HG03354 (cell line): ENCODE results near the gene LMCD1.
"Not testable (repeated sequence)": the region's sequence is repeated elsewhere in the genome, so short reads cannot be mapped to it uniquely, and the experiment has no call there.

Source experiments
- ATAC-seq: cut with Tn5 transposase; IDR thresholded peaks from one replicate; pipeline ENCODE4 v1.9.1; 2021; ENCODE audit warnings: mild to moderate bottlenecking; ENCODE audit not compliant: unreplicated experiment, poor library complexity, severe bottlenecking

The LMCD1 gene

DNA sequence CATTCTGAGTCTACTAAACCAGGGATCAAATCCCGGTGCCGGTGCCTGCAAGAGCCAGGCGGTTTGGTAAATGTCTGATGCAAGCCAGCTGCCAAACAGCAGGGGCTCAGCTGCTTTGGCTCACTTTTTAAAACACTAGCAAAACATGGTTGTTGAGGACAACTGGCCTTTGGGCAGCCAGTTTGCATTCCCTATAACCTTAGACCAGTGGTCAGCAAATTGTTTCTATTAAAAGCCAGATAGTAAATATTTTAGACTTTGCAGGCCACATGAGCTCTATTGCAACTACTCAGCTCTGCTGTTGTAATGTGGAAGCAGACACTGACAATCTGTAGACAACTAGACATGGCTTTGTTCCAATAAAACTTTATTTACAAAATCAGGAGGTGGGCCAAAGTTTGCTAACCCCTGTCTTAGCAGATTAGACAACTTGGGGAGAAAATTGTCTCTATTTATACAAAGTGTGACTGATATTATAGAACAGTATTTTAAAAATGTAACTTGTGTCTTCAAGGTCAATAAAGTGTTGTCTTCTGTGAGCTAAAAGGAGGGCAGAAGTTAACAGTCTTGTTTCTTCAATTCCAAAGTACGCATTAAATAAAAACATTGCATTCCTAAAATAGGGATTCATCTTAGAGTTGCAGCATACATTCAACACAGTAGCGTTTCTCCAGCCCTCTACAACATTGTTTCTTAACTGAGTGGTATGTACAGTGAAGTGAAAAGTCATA, 75.4 kb downstream of the LMCD1 start:
- no peak for ATAC-seq

- no peak for ATAC-seq
Observed at GRCh38 chr3:8578282-8578681, 76.7 kb downstream of the LMCD1 start.

GRCh38 chr3:8579096-8579495, 77.5 kb downstream of the LMCD1 start:
- peak; percentile 99 for ATAC-seq

DNA sequence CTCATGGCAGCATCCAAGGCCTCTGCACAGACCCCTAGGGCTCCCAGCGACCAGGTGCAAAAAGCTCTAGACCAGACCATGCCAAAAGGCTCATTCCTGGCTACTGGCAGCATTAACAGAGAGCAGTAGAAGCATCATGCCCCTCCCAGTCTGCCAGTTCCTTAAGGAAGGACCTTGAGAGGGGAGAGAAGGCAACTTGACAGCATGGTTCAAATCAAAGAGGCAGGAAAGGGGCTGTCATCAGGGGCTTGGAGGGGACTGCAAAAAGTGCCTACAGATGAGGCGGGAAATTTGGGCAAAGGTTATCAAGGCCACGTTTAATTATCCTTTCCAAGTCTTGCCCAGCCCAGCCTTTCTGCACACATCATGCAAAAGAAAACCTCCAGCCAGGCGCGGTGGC, 78.3 kb downstream of the LMCD1 start:
- ATAC-seq, result no peak

DNA sequence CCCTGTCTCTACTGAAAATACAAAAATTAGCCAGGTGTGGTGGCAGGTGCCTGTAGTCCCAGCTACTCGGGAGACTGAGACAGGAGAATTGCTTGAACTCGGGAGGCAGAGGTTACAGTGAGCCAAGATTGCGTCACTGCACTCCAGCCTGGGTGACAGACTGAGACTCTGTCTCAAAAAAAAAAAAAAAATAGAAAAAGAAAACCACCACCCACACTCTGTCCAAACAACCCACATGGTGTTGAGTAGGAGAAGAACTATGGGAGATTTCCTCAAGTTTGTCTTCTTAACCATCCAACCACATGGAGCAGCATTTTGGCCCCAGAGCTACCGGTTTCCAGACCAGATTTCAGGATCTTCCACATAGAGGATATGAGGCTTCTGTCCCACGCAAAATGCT, 78.8 kb downstream of the LMCD1 start:
- ATAC-seq, result not testable (repeated sequence)

- ATAC-seq, result no peak
Observed at GRCh38 chr3:8581373-8581772, 79.8 kb downstream of the LMCD1 start.

DNA sequence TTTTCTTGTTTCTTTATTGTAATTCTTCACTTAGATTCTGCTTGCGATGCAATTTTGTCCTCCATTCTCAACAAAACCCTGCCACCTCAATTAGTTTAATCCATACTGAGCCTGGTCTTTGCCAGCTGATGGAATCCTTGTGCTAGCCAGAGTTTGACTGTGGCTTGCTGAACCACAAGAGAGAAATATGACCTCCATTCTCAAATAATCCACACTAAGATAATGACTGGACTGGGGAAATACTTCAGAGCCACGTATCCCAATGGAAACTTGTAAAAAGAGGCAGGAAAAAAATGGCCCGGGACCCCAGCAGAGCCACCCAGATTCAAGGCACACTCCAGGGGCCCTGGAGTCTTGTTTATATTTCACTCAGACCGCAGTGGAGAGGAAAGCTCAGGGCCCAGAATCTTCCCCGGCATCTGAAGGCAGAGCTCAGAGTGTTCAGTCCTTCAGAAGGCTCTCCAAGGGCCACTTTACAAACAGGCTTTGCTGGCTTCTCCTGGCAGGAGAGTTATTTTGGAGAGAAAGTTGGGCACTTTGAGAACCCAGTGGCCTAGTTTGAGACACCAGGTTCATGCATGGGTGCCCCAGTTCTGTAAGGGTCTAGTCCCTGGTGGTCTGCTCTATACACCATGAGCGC, 80.3 kb downstream of the LMCD1 start:
- no peak for ATAC-seq

DNA sequence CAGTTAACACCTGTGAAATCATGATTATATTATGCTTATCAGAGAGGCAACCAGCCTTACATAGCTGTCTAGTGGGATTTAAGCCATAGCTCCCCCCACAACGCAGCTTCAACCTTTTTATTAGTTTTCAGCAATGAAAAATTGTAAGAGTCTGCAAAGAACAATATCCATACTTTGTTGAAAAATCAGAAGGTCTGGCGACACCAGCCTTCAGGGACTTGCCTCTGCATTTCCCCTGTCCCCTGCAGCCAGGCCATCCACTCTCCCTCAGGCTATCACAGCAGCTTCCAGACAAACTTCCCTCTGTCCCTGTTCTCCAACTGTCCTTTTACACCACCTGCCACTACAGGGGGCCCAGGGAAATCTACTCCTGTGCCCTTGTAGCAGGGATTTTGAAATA, 83.0 kb downstream of the LMCD1 start:
- ATAC-seq, result no peak

DNA sequence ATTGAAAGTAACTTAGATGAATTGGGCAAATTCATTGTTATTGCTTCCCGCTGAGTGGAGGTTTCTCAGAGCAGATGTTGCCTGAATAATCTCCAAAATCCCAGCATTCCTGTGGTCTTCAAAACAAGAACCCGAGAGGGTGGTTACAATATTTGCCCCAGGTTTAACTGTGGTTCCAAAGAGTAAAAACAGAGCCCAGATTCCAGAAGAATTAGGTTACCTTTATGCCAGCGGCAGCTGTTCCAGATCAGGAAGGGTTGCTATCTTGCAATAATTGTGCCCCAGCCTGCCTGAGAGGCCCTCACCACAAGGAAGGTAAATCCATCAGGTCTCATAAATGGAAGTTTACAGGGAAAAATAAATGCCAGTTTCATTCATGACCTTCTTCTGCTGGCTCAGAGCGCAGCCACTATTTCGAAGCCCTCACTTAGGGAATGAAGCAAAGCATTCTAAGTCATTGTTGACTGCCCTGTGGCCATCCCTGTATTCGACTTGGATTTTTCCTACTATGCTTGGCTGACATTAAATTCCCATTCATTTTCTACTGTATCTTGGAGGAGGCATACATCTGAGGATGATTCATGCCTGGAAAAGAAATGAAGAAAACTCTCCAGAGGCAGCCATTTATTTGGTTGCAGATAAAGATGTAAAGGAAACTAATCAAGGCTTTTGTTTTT, 88.4 kb downstream of the LMCD1 start:
- no peak for ATAC-seq

GRCh38 chr3:8593021-8593827, 91.6 kb downstream of the LMCD1 start:
- ATAC-seq, result no peak

GRCh38 chr3:8595252-8595651, 93.6 kb downstream of the LMCD1 start:
- ATAC-seq, result no peak

DNA sequence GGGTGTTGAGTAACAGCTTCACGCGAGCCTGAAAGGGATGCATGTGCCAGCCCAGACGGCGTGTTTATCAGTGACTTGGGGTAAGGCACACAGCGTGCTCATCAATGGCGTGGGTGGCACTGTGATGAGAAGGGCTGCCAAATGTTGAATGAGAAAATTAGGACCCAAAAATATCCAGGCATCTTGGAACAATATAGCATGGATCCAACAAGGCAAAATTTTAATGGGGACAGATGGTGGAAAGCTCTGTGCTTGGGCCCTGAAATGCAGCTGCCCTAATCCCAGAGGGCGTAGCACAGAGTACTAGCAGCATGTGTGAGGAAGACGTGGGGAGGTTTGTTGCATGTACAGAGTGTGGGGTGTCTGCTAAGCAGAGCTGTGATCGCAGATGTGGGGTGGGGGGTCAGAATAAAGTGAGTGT, 94.1 kb downstream of the LMCD1 start:
- no peak for ATAC-seq

GRCh38 chr3:8596321-8597218, 94.9 kb downstream of the LMCD1 start:
- no peak for ATAC-seq

- no peak for ATAC-seq
Observed at GRCh38 chr3:8597219-8597853, 95.7 kb downstream of the LMCD1 start.

- no peak for ATAC-seq
Observed at GRCh38 chr3:8599146-8599545, 97.5 kb downstream of the LMCD1 start.

GRCh38 chr3:8600457-8600856, 98.8 kb downstream of the LMCD1 start:
- ATAC-seq, result no peak

DNA sequence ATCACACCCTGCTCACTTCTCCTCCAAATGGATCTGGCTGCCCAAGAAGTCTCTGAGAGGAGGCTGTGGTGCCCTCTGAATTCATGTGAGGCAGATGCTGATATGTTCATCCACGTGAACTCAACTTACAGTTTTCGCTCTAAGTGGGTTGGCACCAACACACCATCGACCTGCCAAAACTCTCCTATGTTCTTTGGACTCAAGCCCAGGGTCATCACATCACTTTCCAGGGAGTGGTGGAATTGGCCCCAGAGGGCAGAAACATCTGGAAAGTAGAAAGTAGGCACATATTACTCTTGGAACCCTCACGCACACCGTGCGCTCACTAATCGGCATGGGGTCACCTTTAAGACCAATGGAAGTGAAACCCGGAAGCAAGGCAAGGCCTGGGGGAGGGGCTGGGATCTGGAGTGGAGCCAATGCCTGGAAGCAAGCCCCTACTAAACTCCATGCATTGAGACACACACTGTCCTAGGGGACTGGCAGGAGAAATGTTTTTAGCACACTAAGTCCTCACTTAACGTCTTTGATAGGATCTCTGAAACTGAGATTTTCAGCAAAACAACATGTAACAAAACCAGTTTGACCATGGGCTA, 101.6 kb downstream of the LMCD1 start:
- no peak for ATAC-seq

GRCh38 chr3:8604006-8604405, 102.4 kb downstream of the LMCD1 start:
- no peak for ATAC-seq
